Stimulated activated CD8-positive, alpha-beta memory T cell treated with anti-CD3 and anti-CD28 coated beads, Interleukin-12 subunit alpha, Interleukin-12 subunit beta, amount 100 ng/mL, for 4 hours (primary cell): ENCODE results near the gene FXYD3.

Experiments used
- DNase-seq: peaks from one replicate; pipeline ENCODE4 v3.0.0-alpha.2; 2020; ENCODE audit warnings: low read depth

The FXYD3 gene

DNA sequence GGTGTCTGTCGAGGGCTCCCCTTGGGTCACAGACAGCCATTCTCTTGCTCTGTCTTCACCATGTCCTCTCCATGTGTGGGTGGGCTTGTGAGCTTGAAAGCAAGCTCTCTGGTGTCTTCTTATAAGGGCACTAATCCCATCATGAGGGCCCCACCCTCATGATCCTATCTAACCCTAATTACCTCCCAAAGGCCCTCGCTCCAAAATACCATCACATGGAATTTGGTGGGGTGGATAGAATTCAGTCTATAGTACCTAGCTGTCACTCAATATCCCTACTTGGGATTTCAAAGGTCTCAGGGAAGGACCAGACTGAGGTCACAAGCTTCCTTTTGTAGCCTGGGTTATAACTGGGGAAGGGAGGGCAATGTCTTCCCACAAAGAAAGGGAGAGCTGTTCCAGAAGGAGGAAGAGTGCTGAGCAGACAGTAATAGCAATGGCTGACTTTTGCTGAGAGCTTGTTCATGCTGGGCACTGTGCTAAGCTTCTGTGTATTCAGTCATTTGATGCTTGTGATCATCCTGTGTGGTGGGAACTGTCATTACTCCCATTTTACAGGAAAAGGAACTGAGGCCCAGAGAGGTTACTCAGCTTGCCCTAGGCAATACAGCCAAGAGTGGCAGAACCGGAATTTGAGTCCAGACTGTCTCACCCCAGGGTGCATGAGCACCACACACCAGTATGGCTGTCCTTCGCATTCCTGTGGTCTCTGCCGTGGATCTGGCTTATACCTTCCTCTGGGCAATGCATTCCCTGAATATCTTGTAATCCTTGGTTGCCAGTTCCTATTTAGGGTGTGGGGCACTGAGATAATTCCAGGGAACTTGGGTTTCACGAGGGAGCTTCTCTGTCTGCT, 47.1 kb downstream of the FXYD3 start:
- DNase-seq = no peak

DNA sequence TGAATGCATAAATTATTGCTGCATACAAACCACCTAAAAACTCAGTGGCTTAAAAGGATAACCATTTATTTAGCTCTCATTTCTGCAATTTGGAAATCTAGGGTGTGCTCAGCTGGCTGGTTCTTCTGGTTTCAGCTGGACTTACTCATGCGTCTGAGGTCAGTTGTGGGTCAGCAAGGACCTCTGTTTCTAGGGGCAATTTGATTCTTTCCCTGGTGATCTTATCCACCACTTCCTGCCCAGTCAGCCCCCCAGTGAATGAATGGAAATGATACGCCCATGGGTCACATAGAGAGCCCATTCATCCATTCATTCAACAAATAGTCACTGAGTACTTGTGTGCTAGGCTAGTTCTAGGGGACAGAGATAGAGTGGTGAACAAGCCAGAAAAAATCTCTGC, 48.8 kb downstream of the FXYD3 start:
- no peak for DNase-seq

GRCh38 chr19:35165200-35166058, 49.8 kb downstream of the FXYD3 start:
- DNase-seq = no peak

DNA sequence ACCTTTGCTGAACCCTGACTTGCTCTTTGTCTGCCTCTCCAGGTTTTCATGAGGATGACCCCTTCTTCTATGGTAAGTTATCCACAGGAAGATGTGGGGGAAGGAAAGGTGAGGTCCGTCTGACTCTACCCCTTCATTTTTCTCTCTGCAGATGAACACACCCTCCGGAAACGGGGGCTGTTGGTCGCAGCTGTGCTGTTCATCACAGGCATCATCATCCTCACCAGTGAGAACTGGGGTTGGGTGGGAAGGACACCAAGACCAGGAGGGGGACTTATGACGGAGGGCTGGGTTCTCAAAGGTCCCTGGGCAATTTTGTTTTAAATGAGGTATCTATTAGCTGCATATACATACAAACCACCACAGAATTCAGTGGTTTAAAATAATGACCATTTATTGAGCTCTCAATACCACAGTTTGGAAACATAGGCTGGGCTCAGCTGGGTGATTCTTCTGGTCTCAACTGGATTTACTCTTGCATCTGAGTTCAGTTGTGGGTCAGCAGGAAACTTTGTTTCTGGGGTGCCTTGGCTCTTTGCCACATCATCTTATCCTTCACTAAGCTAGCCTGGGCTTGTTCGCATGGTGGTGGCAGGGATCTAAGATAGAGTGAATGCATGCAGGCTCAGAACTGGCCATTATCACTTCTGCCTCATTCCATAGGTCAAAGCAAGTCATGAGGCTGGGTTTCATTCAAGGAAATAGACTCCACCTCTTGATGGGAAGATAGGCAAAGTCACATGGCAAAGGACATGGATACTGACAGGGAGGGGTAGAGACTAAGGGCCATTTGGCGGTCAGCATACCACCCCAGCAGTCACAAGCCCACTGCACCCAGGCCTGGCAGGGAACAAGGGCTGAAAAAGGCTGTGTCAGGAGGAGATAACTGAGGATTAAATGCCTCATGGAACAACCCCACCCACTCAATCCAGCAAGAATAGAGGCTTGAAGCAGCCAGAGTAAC, 50.8 kb downstream of the FXYD3 start:
- no peak for DNase-seq

- no peak for DNase-seq
These were observed 51.9 kb downstream of the FXYD3 start for GRCh38 chr19:35167251-35168119.

GRCh38 chr19:35168196-35168595, 52.6 kb downstream of the FXYD3 start:
- no peak for DNase-seq

DNA sequence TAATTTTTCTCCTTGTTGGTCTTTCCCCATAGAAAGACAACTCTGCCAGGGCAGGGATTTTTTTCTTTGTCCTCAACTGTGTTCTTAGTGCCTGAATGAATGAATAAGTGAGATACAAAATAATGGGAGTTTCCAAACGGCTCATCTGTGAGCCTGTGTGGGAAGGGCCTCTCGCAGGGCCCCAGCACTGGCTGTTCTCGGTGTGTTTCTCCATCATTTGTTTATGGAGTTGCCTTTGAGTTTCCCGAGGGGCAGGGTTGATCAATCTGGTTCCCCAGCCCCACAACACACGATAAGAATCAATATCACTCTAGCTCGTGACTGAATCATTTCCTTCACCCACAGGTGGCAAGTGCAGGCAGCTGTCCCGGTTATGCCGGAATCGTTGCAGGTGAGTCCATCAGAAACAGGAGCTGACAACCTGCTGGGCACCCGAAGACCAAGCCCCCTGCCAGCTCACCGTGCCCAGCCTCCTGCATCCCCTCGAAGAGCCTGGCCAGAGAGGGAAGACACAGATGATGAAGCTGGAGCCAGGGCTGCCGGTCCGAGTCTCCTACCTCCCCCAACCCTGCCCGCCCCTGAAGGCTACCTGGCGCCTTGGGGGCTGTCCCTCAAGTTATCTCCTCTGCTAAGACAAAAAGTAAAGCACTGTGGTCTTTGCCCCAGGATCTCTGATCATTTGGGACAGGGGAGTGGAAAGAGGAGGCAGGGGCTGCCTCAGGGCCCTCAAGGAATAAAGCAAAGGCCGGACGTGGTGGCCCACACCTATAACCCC, 53.8 kb downstream of the FXYD3 start:
- no peak for DNase-seq

- DNase-seq = no peak
These were observed 54.9 kb downstream of the FXYD3 start for GRCh38 chr19:35170359-35171061.

- DNase-seq = no peak
These were observed 56.1 kb downstream of the FXYD3 start for GRCh38 chr19:35171730-35172129.
